Central memory CD8-positive, alpha-beta T cell (primary cell): ENCODE data around the gene CD163L1.

ENCODE experiments used
- ATAC-seq: fragments of 150-1000 bp; cut with Tn5 transposase; replicated peaks from 2 replicates; pipeline ENCODE4 v1.10.0; 2022; ENCODE audit warnings: mild to moderate bottlenecking, moderate FRiP score, moderate number of reproducible peaks; ENCODE audit not compliant: poor library complexity, severe bottlenecking; ENCODE audit errors: extremely low read depth
- DNase-seq, 2 donors: peaks; one replicate each; pipeline ENCODE4 v3.0.0; 2021; ENCODE audit warnings: low spot score in 2 of 2
- H3K27ac Mint-ChIP-seq: one replicate; pipeline ENCODE4 v1.8.0; 2022; ENCODE audit warnings: low read depth, mild to moderate bottlenecking, moderate library complexity, mixed read lengths
- H3K27me3 Mint-ChIP-seq: one replicate; pipeline ENCODE4 v1.8.0; 2022; ENCODE audit warnings: mixed read lengths
- H3K36me3 Mint-ChIP-seq: one replicate; pipeline ENCODE4 v1.8.0; 2022; ENCODE audit warnings: mild to moderate bottlenecking, moderate library complexity, mixed read lengths; ENCODE audit not compliant: insufficient read depth
- H3K4me1 Mint-ChIP-seq: one replicate; pipeline ENCODE4 v1.8.0; 2022; ENCODE audit warnings: mixed read lengths
- H3K4me3 Mint-ChIP-seq: one replicate; pipeline ENCODE4 v1.8.0; 2022; ENCODE audit warnings: mild to moderate bottlenecking, moderate library complexity, mixed read lengths
- H3K9me3 Mint-ChIP-seq: one replicate; pipeline ENCODE4 v1.8.0; 2022; ENCODE audit warnings: mixed read lengths

The CD163L1 gene

GRCh38 chr12:7395950-7396349 lies 48.0 kb downstream of the CD163L1 start:
- Mint-ChIP-seq H3K27ac (no peak overlapping the region), H3K9me3 (no peaks in the 10 kb centered on the region), H3K27me3 (peaks cover 19% of the 10 kb centered on the region), H3K4me1 (no peaks in the 10 kb centered on the region), H3K4me3 (no peak overlapping the region), H3K36me3 (no peaks in the 10 kb centered on the region)
- no peak for DNase-seq
- no peak for ATAC-seq

GRCh38 chr12:7387289-7387688 lies 56.7 kb downstream of the CD163L1 start:
- no peak overlapping the region for H3K4me3 Mint-ChIP-seq

GRCh38 chr12:7383157-7383556 lies 60.8 kb downstream of the CD163L1 start:
- DNase-seq (no peak), ATAC-seq (no peak)
- Mint-ChIP-seq H3K27ac (no peak overlapping the region), H3K27me3 (peaks cover 32% of the 10 kb centered on the region), H3K9me3 (no peaks in the 10 kb centered on the region), H3K4me1 (no peaks in the 10 kb centered on the region), H3K36me3 (no peaks in the 10 kb centered on the region), H3K4me3 (no peak overlapping the region)

More at GRCh38 chr12:7387289-7387688, 56.7 kb downstream of the CD163L1 start:
- H3K36me3 Mint-ChIP-seq = no peaks in the 10 kb centered on the region
- peaks cover 37% of the 10 kb centered on the region for H3K27me3 Mint-ChIP-seq
- H3K9me3 Mint-ChIP-seq = no peaks in the 10 kb centered on the region
- no peaks in the 10 kb centered on the region for H3K4me1 Mint-ChIP-seq
- ATAC-seq (no peak), DNase-seq (no peak)
- H3K27ac Mint-ChIP-seq = no peak overlapping the region

- Mint-ChIP-seq H3K4me1 (no peaks in the 10 kb centered on the region), H3K27ac (no peak overlapping the region), H3K36me3 (no peaks in the 10 kb centered on the region), H3K9me3 (no peaks in the 10 kb centered on the region), H3K27me3 (peaks cover under 1% of the 10 kb centered on the region), H3K4me3 (no peak overlapping the region)
- DNase-seq (no peak), ATAC-seq (no peak)
Measured at GRCh38 chr12:7376196-7376595, 67.8 kb downstream of the CD163L1 start.

- Mint-ChIP-seq H3K4me3 (no peak overlapping the region), H3K9me3 (no peaks in the 10 kb centered on the region), H3K27ac (no peak overlapping the region), H3K4me1 (no peaks in the 10 kb centered on the region), H3K36me3 (no peaks in the 10 kb centered on the region), H3K27me3 (peaks cover 11% of the 10 kb centered on the region)
- ATAC-seq (no peak), DNase-seq (no peak)
Measured at GRCh38 chr12:7375145-7375543, 68.8 kb downstream of the CD163L1 start.

GRCh38 chr12:7374423-7375144 lies 69.4 kb downstream of the CD163L1 start:
- H3K36me3 Mint-ChIP-seq = no peaks in the 10 kb centered on the region
- H3K4me3 Mint-ChIP-seq = no peak overlapping the region
- peaks cover 12% of the 10 kb centered on the region for H3K27me3 Mint-ChIP-seq
- DNase-seq (no peak), ATAC-seq (no peak)
- H3K27ac Mint-ChIP-seq = no peak overlapping the region
- H3K4me1 Mint-ChIP-seq = no peaks in the 10 kb centered on the region
- no peaks in the 10 kb centered on the region for H3K9me3 Mint-ChIP-seq

- Mint-ChIP-seq H3K27me3 (peaks cover 19% of the 10 kb centered on the region), H3K4me3 (no peak overlapping the region), H3K27ac (no peak overlapping the region), H3K4me1 (no peaks in the 10 kb centered on the region), H3K36me3 (no peaks in the 10 kb centered on the region), H3K9me3 (no peaks in the 10 kb centered on the region)
- ATAC-seq (no peak), DNase-seq (no peak)
Measured at GRCh38 chr12:7373226-7373625, 70.7 kb downstream of the CD163L1 start.

- DNase-seq = no peak
- no peak for ATAC-seq
- no peaks in the 10 kb centered on the region for H3K36me3 Mint-ChIP-seq
- no peak overlapping the region for H3K4me3 Mint-ChIP-seq
- H3K9me3 Mint-ChIP-seq = no peaks in the 10 kb centered on the region
- no peak overlapping the region for H3K27ac Mint-ChIP-seq
- peaks cover 19% of the 10 kb centered on the region for H3K27me3 Mint-ChIP-seq
- no peaks in the 10 kb centered on the region for H3K4me1 Mint-ChIP-seq
Measured at GRCh38 chr12:7369274-7369729, 74.7 kb downstream of the CD163L1 start.

GRCh38 chr12:7362734-7363133 lies 81.2 kb downstream of the CD163L1 start:
- Mint-ChIP-seq H3K27me3 (no peaks in the 10 kb centered on the region), H3K4me3 (no peak overlapping the region), H3K9me3 (no peaks in the 10 kb centered on the region), H3K4me1 (no peaks in the 10 kb centered on the region), H3K27ac (no peak overlapping the region), H3K36me3 (no peaks in the 10 kb centered on the region)
- no peak for ATAC-seq
- no peak for DNase-seq

- no peak for ATAC-seq
- Mint-ChIP-seq H3K27me3 (no peaks in the 10 kb centered on the region), H3K9me3 (no peaks in the 10 kb centered on the region), H3K4me1 (no peaks in the 10 kb centered on the region), H3K27ac (no peak overlapping the region), H3K4me3 (no peak overlapping the region), H3K36me3 (no peaks in the 10 kb centered on the region)
- DNase-seq = no peak
Measured at GRCh38 chr12:7361265-7361664, 82.7 kb downstream of the CD163L1 start.

GRCh38 chr12:7354529-7354928 lies 89.4 kb downstream of the CD163L1 start:
- ATAC-seq (no peak), DNase-seq (no peak)
- H3K9me3 Mint-ChIP-seq = no peaks in the 10 kb centered on the region
- peaks cover 16% of the 10 kb centered on the region for H3K27me3 Mint-ChIP-seq
- H3K27ac Mint-ChIP-seq = no peak overlapping the region
- H3K4me1 Mint-ChIP-seq = peaks cover 20% of the 10 kb centered on the region
- no peak overlapping the region for H3K4me3 Mint-ChIP-seq
- H3K36me3 Mint-ChIP-seq = no peaks in the 10 kb centered on the region

- ATAC-seq (no peak), DNase-seq (no peak)
- Mint-ChIP-seq H3K27ac (no peak overlapping the region), H3K4me1 (peaks cover 22% of the 10 kb centered on the region), H3K36me3 (no peaks in the 10 kb centered on the region), H3K27me3 (peaks cover 16% of the 10 kb centered on the region), H3K4me3 (no peak overlapping the region), H3K9me3 (no peaks in the 10 kb centered on the region)
Measured at GRCh38 chr12:7352661-7353060, 91.3 kb downstream of the CD163L1 start.

GRCh38 chr12:7351177-7351576 lies 92.8 kb downstream of the CD163L1 start:
- Mint-ChIP-seq H3K4me3 (no peak overlapping the region), H3K4me1 (peaks cover 28% of the 10 kb centered on the region), H3K9me3 (no peaks in the 10 kb centered on the region), H3K27ac (no peak overlapping the region), H3K36me3 (peaks cover 3% of the 10 kb centered on the region), H3K27me3 (peaks cover 16% of the 10 kb centered on the region)
- no peak for ATAC-seq
- no peak for DNase-seq
